ENCODE measurements around the gene AKAP10.
"Not testable (repeated sequence)": the region's sequence is repeated elsewhere in the genome, so short reads cannot be mapped to it uniquely, and the experiment has no call there.

AKAP10 gene

DNA sequence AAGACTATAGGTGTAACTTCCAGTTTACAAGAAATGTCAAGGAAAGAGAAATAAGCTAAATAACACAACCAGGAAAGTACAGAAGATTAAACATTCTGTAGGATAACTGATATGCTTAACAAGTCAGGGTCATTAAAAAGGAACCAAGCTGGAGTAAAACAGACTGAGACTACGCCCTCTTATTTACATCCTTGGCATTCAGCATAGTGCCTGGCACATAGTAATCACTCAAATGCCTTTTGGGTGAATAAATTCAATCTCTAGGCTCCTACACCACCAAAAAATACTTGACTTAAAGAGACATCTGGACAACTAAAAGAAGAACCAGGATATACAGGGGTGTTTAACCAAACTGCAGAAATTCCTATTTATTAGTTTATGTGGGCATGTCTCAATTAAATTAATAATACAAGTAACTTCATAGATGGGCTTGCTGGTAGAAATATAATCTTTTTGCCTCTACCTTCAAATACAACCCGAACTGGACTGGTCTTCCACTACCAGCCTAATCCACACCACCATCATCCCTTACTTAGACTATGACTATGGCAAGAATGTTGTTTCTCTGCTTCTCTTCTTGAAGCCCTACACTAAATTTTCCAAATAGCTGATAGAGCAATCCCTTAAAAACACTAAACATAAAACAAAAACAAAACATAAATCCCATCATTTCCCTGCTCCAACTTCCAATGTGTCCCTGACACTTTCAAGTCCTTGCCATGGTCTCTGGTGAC lies 62.2 kb downstream of the AKAP10 start:
- DNase-seq, result no peak

DNA sequence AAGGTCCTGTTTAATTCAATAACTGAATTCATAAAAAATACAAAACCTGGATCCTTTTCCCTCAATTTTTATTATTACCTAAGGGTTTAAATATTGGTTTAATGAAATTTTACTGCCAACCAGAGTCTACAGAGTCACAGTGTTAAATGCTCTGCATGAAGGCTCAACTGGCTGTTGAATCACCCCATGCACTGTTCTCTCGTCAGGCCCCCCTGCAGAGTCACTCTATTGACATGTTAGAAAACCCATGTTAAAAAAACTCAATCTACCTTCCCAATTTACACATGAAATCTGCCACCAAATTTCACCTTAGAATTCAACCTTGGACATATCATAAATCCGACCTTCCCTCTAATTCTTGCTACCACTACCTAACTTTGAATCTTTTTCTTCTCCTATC lies 66.6 kb downstream of the AKAP10 start:
- no peak for DNase-seq

DNA sequence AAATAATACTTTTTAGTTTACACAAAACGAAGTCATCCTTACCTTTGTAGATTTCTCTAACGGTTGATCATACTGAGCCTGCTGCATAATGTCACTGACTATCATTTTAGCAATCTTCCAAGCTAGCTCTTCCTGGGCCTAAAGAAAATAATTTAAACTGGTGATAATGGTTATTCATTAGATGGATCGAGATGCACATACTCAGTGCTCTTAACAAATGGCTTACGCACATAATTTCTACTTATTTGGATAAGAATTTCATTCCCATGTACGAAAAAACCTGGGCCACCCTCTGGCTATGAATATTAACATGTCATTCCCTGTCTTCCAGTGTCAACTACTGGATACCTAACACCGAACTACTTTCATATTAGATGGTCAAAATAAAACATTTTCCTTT lies 68.5 kb downstream of the AKAP10 start:
- DNase-seq, result no peak

DNA sequence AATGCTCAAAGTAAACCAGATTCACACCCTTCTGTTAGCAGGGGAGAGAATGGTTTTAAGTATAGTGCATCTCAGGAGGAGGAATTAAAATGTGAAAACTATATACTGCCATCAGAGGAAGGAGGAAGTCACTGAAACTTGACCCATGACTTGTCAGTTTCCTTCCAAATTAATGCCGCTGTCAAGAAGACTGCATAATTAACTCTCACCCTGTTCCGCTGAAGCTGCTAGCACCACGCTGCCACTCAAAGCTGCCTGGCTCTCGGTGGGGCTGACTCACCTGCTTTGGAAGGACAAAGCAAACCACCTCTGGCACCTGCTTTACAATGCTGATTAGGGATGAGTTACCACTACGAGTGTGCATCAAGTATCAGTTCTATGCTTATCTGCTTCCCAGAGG lies 72.1 kb downstream of the AKAP10 start:
- no peak for DNase-seq

DNA sequence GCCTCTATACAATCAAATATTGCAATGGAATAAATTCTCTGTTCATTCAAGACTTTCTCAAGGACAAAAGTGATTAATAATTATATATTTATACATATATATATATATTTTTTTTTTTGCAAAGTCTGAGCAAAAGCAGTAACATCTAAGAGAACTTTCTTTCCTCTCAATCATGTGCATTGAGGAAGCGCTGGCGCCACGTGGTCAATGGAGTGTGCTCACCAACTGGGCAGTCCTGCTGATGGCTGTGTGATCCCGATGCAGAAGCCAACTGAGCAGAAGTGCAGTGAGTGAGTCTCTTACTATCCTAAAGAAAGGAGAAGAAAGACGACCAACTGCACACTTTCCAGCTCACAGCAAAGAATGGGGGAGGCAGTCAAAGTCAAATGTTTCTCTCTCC lies 72.7 kb downstream of the AKAP10 start:
- DNase-seq, result no peak

DNA sequence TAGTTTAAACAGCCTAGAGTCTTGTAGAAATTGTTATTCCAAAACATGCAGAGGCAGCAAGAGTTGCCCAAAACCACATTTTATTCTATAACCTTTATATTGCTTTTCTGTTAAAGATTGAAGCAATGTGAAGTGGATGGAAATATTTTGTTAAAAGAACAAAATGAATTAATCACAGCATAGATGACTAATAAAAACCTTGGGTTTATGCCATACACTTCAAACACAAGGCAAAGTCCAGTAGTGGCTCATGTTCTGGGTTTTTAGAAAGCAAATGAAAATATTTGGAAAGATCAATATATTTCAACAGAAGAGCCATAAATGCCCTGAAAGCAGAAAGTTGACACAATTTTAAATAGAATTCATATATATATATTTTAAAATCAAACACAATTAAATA lies 73.2 kb downstream of the AKAP10 start:
- no peak for DNase-seq

DNA sequence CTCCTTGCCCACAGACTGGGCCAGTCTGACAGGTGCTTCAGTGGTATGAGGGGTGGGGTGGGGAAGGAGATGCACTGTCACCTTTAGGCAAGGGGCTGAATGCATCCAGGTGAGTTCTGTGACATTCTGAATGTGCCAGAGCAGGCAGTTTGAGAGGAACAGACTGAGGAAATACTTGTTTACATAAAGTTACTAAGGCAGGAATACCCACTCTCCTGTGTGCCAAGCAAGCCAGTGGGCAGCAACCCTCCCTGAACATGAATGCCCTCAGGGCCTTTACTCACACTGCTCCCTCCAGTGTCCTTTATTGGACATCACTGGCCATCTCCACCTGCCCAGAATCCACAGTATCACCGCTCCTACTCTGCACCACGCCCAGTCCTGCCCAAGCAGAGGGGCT lies 76.8 kb downstream of the AKAP10 start:
- DNase-seq, result no peak

DNA sequence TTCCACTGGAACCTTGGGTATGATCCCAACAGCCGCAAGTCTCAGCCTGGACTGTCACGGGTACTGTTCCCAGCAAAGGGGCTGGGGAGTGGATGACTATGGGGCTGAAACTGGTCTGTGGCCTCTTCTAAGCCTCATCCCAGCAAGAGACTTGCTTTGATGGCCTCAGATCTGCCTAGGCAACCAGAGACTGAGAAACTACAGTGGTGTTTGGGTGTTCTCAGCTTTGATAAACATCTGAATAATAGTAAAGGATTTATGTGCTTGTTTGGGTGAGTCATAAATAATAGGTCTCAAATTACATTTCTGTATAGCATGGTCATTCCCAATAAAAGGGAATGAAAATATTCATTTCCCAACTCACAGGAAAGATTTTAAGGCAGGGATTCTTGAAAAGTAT lies 79.7 kb downstream of the AKAP10 start:
- no peak for DNase-seq

DNA sequence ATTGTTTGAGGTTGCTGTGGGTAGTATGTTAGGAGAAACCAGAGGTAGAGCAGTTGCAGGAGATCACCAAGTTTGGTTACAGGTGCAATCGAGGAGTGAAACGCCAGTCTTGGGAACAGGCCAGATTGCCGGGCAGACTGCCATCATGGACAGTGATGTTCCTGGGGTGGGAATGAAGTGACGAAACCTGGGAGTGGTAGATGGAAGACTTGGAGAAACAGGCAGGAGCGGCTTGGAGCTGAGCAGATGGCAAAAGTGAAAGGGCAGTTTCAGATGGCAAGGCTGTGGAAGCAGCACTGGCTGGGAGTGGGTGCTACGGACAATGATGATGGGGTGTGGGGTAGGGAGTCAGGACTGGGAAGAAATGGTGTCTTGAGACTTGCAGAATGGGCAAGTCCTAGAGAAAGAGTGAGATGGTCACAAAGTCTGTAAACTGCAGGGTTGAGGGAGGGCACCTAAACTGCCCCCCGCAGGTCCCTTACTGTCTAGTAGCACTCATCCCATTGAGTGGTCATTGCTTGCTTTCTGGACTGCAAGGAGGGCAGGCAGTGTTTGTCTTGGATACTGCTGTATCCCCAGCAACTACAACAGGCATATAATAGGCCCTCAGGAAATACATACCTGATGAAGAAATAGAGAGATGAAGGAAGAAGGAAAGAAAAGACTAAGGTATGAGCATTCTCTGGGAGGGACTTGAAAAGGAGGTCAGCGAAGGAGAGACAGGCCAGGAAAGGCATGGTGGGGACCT lies 80.4 kb downstream of the AKAP10 start:
- DNase-seq, result no peak

DNA sequence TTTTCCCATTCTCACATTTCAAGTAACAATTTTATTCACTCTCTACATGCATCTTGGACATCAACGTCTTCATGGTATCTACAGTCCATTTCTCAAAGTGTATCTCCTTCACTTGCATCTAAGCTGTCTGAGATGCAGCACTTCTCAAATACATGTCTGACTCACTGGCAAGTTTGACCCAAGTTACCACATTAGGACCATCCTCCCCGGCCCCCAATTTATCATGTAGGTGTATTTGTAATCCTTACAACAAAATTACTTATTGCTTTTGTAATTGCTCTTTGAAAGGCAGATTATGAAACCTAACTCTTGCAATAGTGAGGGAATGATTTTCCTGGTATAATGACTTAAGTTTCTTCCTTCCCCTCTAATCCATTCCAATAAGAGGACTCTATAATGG lies 80.9 kb downstream of the AKAP10 start:
- no peak for DNase-seq

DNA sequence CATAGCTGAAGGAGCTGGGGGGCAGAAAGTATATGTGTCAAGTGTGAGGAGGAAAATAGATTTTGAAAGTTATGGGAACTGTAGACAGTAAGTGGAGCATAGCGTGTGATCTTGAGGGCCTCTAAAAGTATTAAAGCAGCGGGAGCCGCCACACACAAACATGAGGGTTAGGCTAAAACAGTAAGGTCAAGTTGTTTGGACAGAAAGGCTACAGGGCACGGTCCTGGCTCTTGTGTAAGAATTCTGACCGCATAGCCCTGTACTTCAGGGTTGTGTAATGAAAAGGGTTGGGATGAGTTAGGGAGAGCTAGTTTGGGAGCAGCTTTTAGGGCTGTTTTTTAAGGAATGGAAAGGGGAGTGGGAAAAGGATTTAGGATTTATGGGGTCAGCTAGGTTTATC lies 87.1 kb downstream of the AKAP10 start:
- not testable (repeated sequence) for DNase-seq

DNA sequence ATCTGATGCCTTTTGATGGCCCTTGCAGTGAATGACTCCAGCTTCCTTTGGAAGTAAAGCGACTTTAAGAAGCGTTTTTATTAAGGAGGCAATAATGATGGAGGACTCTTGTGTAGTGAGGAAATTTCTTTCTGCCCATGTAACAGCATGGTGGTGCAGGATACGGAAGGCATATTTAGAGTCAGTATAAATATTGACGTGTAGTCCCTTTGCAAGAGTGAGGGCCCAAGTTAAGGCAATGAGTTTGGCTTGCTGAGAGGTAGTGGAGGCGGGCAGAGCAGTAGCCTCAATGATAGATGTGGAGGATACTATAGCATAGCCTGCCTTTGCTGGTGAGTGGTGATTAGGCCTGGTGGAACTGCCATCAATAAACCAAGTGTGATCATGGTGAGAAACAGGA lies 87.6 kb downstream of the AKAP10 start:
- DNase-seq, result not testable (repeated sequence)

DNA sequence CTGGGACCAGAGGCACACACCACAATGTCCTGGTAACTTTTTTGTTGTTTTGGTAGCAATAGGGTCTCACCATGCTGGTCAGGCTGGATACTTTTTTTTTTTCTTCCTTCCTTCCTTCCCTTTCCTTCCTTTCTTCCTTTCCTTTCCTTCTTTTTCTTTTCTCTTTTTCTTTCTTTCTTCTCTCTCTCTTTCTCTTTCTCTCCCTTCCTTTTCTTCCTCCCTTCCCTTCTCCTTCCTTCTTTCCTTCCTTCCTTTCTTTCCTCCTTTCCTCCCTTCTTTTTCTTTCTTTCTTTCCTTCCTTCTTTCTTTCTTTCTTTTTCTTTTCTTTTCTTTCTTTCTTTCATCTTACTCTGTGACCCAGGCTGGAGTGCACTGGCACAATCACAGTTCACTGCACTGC lies 91.5 kb downstream of the AKAP10 start:
- DNase-seq, result no peak

DNA sequence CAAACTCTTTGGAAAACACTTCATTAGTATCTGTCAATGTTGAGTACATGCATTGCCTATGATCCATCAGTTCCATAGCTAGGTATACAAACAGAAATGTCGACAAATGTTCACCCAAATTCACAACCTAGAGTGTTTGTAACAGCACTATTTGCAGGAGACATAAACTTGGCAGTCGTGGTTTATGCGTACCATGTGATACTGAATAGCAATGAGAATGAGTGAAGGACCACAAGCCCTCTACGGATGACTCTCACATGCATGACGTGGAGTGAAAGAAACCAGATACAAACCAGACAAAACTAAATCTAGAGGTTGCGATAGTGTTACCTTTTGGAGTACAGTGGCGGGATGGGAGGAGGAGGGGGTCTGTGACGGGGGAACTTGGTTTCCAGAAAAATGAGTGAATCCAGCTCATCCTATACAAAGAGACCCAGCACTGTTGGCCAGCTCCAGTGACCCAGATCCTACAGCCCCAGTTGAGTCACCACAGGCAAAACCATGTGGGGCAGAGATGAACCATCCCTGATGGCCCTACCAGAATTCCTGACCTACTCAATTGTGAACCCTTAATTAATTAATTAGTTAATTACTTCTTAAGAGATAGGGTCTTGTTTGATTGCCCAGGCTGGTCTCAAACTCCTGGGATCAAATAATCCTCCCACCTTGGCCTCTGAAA lies 94.0 kb downstream of the AKAP10 start:
- DNase-seq, result no peak

DNA sequence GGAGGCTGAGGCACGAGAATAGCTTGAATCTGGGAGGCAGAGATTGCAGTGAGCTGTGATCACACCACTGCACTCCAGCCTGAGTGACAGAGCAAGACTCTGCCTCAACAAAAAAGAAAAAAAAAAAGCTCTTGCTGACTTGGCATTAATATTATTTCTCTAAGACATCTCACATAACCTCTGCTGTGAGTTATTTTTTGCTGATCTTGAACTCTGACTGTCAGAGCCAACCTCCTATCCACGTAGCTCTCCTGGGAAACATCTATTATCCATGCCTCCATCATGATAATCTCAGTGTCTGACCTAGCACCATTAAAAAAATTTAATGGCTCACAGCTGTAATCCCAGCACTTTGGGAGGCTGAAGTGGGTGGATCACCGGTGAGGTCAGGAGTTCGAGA lies 97.2 kb downstream of the AKAP10 start:
- DNase-seq, result no peak

DNA sequence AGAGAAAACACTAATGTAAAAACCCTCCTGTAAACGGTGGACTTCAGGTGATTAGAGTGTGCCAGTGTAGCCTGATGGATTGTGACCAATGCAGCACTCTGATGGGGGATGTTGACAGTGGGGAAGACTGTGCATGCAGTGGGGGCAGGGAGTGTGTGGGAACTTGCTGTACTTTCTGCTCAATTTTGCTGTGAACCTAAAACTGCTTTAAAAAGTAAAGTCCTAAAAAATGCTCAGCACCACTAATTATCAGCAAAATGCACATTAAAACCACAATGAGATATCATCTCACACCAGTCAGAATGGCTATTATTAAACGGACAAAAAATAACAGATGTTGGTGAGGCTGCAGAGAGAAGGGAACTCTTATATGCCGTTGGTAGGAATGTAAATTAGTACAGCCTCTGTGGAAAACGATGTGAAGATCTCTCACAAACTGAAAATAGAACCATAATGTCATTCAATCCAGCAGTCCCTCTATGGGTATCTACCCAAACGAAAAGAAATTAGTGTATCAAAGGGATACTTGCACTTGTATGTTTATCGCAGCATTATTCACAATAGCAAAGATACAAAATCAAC lies 100.2 kb downstream of the AKAP10 start:
- no peak for DNase-seq

DNA sequence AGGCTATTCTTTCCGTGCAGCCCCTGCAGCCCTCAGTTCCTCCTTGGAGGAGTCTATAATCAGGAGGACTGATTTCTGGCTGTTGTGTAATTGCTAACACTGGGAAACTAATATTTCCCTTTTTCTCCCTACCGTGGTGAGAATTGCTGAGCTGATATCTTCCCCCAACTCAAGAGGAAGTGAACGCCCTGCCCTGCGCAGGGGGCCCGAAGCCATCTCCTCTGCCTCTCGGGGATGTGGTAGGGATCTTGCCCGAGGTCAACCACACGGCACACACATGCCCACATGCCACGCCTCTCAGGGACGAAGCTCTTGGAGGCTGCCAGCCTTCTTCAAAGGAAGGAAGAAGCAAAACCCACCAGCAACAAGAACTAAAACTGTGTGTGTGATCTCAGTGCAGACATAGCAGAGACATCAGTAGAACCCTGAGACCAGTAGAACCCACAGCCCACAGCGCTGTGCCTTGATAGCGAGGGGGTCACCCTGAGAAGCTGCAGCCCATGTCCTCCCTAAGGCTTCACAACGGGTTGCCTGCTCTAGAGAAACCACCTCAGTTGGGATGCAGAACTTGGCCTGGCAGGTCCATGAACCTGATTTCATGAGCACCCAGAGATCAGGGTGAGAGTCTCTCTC lies 101.0 kb downstream of the AKAP10 start:
- no peak for DNase-seq

DNA sequence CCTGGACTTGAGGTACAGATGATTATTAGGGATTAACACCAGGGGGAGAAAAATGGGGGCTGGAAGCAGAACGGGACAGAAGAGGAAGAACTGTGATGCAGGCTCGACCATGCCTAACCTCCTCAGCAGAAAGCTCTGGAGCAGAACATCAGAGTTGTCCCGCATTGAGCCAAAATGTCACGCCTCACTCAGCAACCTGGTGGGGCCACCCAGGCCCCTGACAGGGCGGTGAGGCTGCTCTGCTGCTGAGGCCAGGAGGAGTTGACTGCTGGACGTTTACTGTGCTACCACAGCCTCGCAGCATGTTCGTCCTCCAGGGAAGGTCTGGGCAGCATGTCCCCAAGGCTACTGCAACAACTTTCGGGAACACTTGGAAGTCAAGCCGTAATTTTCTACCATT lies 103.4 kb downstream of the AKAP10 start:
- DNase-seq, result no peak

DNA sequence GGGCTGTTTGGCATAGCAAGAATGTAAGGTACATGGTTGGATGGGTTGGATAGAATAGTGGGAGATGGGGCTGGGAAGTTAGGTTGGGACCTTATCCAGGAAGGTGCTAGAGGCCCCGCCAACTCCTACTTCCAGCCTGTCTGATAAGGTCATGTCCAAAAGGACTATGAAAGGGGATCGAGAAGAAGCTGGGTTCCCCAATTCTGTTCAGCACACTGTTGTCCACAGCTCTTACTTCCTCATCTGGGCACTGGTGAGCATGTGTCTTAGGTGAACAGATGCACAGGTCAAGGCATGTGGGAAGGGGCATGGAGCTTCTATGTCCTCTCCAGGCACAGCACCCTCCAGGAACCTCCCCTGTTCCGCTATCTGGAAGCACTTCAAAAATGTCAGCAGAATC lies 104.3 kb downstream of the AKAP10 start:
- no peak for DNase-seq

DNA sequence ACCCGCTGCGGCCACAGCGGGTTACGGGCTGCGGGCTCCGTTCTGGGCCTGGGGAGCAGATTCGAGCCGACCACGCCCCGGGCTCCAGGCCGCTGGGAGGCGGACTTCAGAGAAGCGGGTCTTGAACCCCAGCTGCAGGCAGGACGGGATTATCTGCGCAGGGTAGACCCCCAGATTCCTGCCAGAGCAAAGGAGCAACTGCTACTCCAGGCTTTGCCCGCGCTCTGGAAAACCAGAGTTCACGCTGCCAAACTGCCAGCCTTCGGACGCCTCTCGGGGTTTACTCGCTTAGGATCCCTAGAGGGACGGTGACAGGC lies 109.6 kb downstream of the AKAP10 start:
- DNase-seq, result no peak

DNA sequence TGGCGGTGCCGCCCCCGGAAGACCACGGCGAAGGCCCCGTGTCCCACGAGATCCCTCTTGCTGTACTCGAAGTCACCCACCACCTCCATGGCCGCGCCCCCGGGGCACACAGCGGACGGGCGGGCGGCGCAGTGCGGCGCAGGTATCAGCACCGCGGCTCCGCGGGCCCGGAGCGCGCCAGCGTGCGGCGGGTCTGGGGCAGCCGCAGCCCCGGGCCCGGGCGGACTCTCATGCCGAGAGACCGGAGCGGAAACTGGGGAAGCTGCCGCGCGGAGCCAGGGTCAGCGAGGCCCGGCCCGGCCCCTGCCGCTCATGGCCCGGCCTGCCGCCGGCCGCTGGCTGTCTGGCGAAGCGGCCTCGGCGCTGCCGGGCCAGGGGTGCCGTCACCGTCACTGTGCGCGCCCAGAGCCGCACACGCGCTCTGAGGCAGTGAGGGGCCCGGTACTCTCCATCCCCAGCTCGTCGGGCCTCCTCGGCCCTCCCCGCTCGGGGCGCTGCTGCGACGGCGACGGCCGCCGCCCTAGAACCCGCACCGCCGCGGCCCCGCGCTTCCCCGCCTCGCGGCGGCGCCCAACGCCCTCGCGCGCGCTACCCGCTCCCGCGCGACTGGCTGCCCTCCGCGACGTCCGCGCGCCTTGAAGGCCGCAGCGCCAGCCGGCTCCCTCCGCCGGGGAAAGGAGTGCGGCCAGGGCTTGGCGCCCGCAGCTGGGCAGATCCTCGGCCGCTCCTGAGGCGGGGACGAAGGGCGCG lies 110.1 kb downstream of the AKAP10 start, which contains the start of gene ULK2:
Gene ULK2, minus strand, starts transcription at position 608 of the 750 bp plus-strand sequence. Its CDS starts 519 bp downstream, at position 89.
- DNase-seq, result no peak

DNA sequence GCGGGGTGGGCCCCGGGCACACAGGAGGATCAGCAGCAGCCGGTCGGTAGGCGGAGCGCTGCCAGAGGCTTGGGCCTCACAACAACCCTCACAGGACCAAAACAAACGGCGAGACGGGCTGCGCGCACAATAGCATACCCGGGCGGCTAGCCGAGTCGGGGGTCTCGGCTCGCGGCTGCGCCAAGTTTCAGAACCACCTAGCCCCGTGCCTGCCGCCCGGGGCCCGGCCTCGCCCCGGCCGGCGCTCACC lies 110.6 kb downstream of the AKAP10 start:
- DNase-seq, result no peak

DNA sequence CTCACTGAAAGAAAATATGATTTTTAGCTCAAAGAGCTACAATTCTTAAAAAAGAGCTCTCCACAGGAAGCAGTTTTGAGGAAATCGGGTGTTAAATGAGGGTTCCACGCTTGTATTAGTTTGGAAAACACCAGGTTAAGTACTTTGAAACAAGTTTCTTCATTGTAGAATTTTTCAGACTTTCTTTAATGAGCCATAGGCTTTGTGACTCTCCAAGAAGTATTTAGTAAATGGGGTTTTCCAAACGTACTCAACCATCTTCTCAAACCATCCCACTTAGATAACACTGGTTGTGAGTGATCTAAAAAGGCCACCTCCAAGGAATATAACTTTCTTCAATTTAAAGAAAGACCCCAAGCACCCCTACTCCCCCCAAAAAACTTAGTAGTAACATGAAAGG lies 112.6 kb downstream of the AKAP10 start:
- no peak for DNase-seq
